Endothelial cell of umbilical vein (primary cell): Measurements from ENCODE around the gene STUM. TPM values are rescaled to one million over a fixed set of nuclear protein-coding genes. Genes with fewer than 3 reads are reported as not detected.

Experiments
- BruUV-seq: library from RNA; stranded (reverse); fragments of 400-500 nt; replicated peaks from 2 replicates; lab custom pipeline; 2021; lab: Mats Ljungman, UMichigan
- CTCF ChIA-PET: fragments of 300-600, 350-600 bp; sonication (Branson Sonifier 250); formaldehyde crosslinking; loops from one replicate; lab custom pipeline; 2021; ENCODE audit warnings: antibody characterized with exemption, inconsistent platforms; lab: Charles Lee
- POLR2A ChIA-PET: fragments of 300-600, 350-600 bp; sonication (Branson Sonifier 250); formaldehyde crosslinking; loops from one replicate; lab custom pipeline; 2021; ENCODE audit warnings: antibody characterized with exemption, inconsistent platforms; lab: Charles Lee
- DNase-seq: peaks from one replicate; pipeline ENCODE4 v3.0.0-alpha.2; 2011; ENCODE audit warnings: low read depth, low spot score
- FAIRE-seq: peaks from 2 replicates; lab custom pipeline; 2011; peaks lifted over from hg19 to GRCh38; lab: Jason Lieb, UNC
- H2AFZ ChIP-seq: 2 replicates; pipeline ENCODE4 v1.6.0; 2012; ENCODE audit warnings: low read depth, low read length, control low read depth, inconsistent platforms
- H3K27ac ChIP-seq: 2 replicates; pipeline ENCODE4 v1.5.1; 2011; ENCODE audit warnings: low read depth, mild to moderate bottlenecking, control low read depth, low read length, moderate library complexity; ENCODE audit not compliant: insufficient read depth
- H3K27me3 ChIP-seq, 2 experiments: 2 replicates each; pipeline versions ENCODE4 v1.6.0 to v1.6.1; 2011; ENCODE audit warnings: low read length in 2 of 2, mixed read lengths in 1 of 2; ENCODE audit not compliant: control insufficient read depth in 2 of 2, insufficient read depth in 2 of 2
- H3K36me3 ChIP-seq, 2 experiments: 2 replicates in 1 of 2; 3 replicates in 1 of 2; pipeline ENCODE4 v1.5.1; 2011; ENCODE audit warnings: low read length in 2 of 2, mild to moderate bottlenecking in 1 of 2, moderate library complexity in 1 of 2; ENCODE audit not compliant: control insufficient read depth in 2 of 2, insufficient read depth in 2 of 2; ENCODE audit errors: extremely low read depth in 1 of 2
- H3K4me1 ChIP-seq: 3 replicates; pipeline ENCODE4 v1.5.1; 2011; ENCODE audit warnings: mild to moderate bottlenecking, low read length; ENCODE audit not compliant: control insufficient read depth, insufficient read depth; ENCODE audit errors: extremely low read depth
- H3K4me2 ChIP-seq: 2 replicates; pipeline ENCODE4 v1.6.1; 2011; ENCODE audit warnings: low read length, control low read depth, mixed read lengths; ENCODE audit not compliant: insufficient read depth
- H3K4me3 ChIP-seq, 3 experiments: fragments of 200-600 bp in 1 of 3; sonication (generic), shearing (Covaris generic) in 1 of 3; replicated peaks in 1 of 3; 2 replicates each; pipeline ENCODE4 v1.5.1; 2011 to 2016; ENCODE audit warnings: control low read depth in 3 of 3, low read length in 3 of 3, mild to moderate bottlenecking in 2 of 3, inconsistent platforms in 1 of 3, low read depth in 1 of 3, moderate library complexity in 1 of 3; ENCODE audit not compliant: insufficient read depth in 1 of 3
- H3K79me2 ChIP-seq: 2 replicates; pipeline ENCODE4 v1.6.0; 2012; ENCODE audit warnings: low read length, inconsistent platforms; ENCODE audit not compliant: control insufficient read depth, insufficient read depth
- H3K9ac ChIP-seq: replicated peaks from 2 replicates; pipeline ENCODE3; 2011; ENCODE audit warnings: low read length, control low read depth; ENCODE audit not compliant: insufficient read depth; ENCODE audit errors: extremely low read depth
- H3K9me1 ChIP-seq: replicated peaks from 3 replicates; pipeline ENCODE4 v1.6.0; 2011; ENCODE audit warnings: mild to moderate bottlenecking, low read length; ENCODE audit not compliant: control insufficient read depth, insufficient read depth; ENCODE audit errors: extremely low read depth
- H3K9me3 ChIP-seq: replicated peaks from 2 replicates; pipeline ENCODE4 v1.5.1; 2012; ENCODE audit warnings: low read length, inconsistent platforms; ENCODE audit not compliant: control insufficient read depth, insufficient read depth
- H4K20me1 ChIP-seq: replicated peaks from 2 replicates; pipeline ENCODE3; 2011; ENCODE audit warnings: mild to moderate bottlenecking, low read length; ENCODE audit not compliant: control insufficient read depth, insufficient read depth; ENCODE audit errors: extremely low read depth
- CTCF ChIP-seq, 2 donors: IDR thresholded peaks; 1 replicate in 1 of 2; 2 replicates in 1 of 2; pipeline ENCODE4 v1.5.1; 2011; ENCODE audit warnings: low read length in 2 of 2, mild to moderate bottlenecking in 2 of 2, moderate library complexity in 2 of 2, control low read depth in 1 of 2, inconsistent platforms in 1 of 2, low read depth in 1 of 2; ENCODE audit not compliant: insufficient read depth in 1 of 2; ENCODE audit errors: extremely low read depth in 1 of 2
- EZH2 ChIP-seq: IDR thresholded peaks from 2 replicates; pipeline ENCODE4 v1.6.1; 2012; ENCODE audit warnings: borderline replicate concordance, low read depth, mild to moderate bottlenecking, moderate library complexity, low read length, inconsistent platforms; ENCODE audit not compliant: severe bottlenecking
- FOS ChIP-seq: IDR thresholded peaks from 2 replicates; pipeline ENCODE4 v1.6.1; 2011; ENCODE audit warnings: mild to moderate bottlenecking, low read length, moderate library complexity, borderline replicate concordance; ENCODE audit not compliant: insufficient read depth
- GATA2 ChIP-seq: IDR thresholded peaks from 2 replicates; pipeline ENCODE4 v1.7.0; 2011; ENCODE audit warnings: low read depth, mild to moderate bottlenecking, moderate library complexity, mixed read lengths, low read length; ENCODE audit not compliant: insufficient read length, insufficient read depth
- JUN ChIP-seq: IDR thresholded peaks from 2 replicates; pipeline ENCODE4 v1.6.1; 2011; ENCODE audit warnings: borderline replicate concordance, low read depth; ENCODE audit not compliant: insufficient read length, insufficient read depth
- MAX ChIP-seq: IDR thresholded peaks from 2 replicates; pipeline ENCODE4 v1.6.1; 2011; ENCODE audit not compliant: insufficient read depth, insufficient read length
- MYC ChIP-seq: IDR thresholded peaks from one replicate; pipeline ENCODE4 v1.6.1; 2011; ENCODE audit warnings: mild to moderate bottlenecking, low read depth, low read length
- POLR2A ChIP-seq: IDR thresholded peaks from 2 replicates; pipeline ENCODE4 v1.6.1; 2012; ENCODE audit warnings: low read depth, mild to moderate bottlenecking, control low read depth, low read length
- POLR2AphosphoS5 ChIP-seq: IDR thresholded peaks from 2 replicates; pipeline ENCODE4 v1.6.1; 2012; ENCODE audit warnings: low read depth, mild to moderate bottlenecking, control low read depth, low read length, moderate library complexity; ENCODE audit not compliant: insufficient read depth
- dilution Hi-C: fragments of 300-500 bp; cut with MboI; formaldehyde crosslinking; loops from one replicate; pipeline ENCODE4 v1.15.0; 2019; ENCODE audit warnings: low sequenced_read_pairs; ENCODE audit not compliant: extremely low pct_ligation_motif_present
- intact Hi-C: fragments of 100-400 bp; cut with micrococcal nuclease; formaldehyde crosslinking; loops from one replicate; pipeline ENCODE4 v1.10.0; 2022
- polyA plus RNA-seq, 4 experiments: library from polyadenylated mRNA; depleted of rRNA in 3 of 4; stranded (reverse) in 3 of 4; unstranded in 1 of 4; fragments of >200 nt; gene quantifications; 2 replicates each; pipeline versions ENCODE4 v1.2.1 to v1.2.3, GENCODE V29; 2011 to 2012; ENCODE audit warnings: missing spikeins in 1 of 4
- total RNA-seq: library from RNA; stranded (reverse); gene quantifications from 2 replicates; pipeline ENCODE4 v1.2.3, GENCODE V29; 2021

Gene STUM
- total and polyA plus RNA-seq, 2 donors (not counting 3 experiments of a cell fraction or from before 2014, with no cell fraction given): not detected

- no peaks in the 10 kb centered on the region for H3K9me1 ChIP-seq
- ChIA-PET CTCF (interaction anchor here (1.3 to 1.9 kb wide), 3 partner anchors 61 to 213 kb away, joined by 3 to 8 read pairs (median 3); no protein-coding TSS in a partner anchor), POLR2A (no interaction called here)
- no peaks in the 10 kb centered on the region for H3K4me1 ChIP-seq
- H3K4me3 ChIP-seq: no peak overlapping the region
- no peak overlapping the region for H3K9ac ChIP-seq
- no peak overlapping the region for H3K4me2 ChIP-seq
- FAIRE-seq: no peak
- H3K36me3 ChIP-seq: no peaks in the 10 kb centered on the region
- H3K9me3 ChIP-seq: no peaks in the 10 kb centered on the region
- no peak overlapping the region for H3K27ac ChIP-seq
- H3K27me3 ChIP-seq: no peaks in the 10 kb centered on the region
- TF ChIP-seq FOS: no peak
- no peak for TF ChIP-seq GATA2
- TF ChIP-seq JUN: no peak
- no peak for TF ChIP-seq CTCF (IDR thresholded peaks at IDR 0.05; ENCODE audit: extremely low read depth in 1 of 2, insufficient read depth in 1 of 2, low read depth in 1 of 2, low read length in 2 of 2)
- no peak for TF ChIP-seq EZH2
- TF ChIP-seq POLR2A: no peak
- no peak for TF ChIP-seq MYC
- TF ChIP-seq MAX: no peak
- TF ChIP-seq POLR2AphosphoS5: no peak
- BruUV-seq: no TSS peak
- H3K79me2 ChIP-seq: no peaks in the 10 kb centered on the region
- DNase-seq: no peak
- dilution Hi-C loops: no loop called here
- intact Hi-C loops: loop anchor here (1.0 to 2.0 kb wide), 3 partner anchors 31 to 184 kb away; no protein-coding TSS in a partner anchor
- no peak overlapping the region for H2AFZ ChIP-seq
- no peaks in the 10 kb centered on the region for H4K20me1 ChIP-seq
Observed at GRCh38 chr1:226607821-226608220, 59.3 kb downstream of the STUM start.
